Measurements from ENCODE around the gene ARSJ. TPM values are rescaled to one million over a fixed set of nuclear protein-coding genes. Genes with fewer than 3 reads are reported as not detected.

ARSJ gene
- total RNA-seq, 2 experiments from 2014 or later = not detected

DNA sequence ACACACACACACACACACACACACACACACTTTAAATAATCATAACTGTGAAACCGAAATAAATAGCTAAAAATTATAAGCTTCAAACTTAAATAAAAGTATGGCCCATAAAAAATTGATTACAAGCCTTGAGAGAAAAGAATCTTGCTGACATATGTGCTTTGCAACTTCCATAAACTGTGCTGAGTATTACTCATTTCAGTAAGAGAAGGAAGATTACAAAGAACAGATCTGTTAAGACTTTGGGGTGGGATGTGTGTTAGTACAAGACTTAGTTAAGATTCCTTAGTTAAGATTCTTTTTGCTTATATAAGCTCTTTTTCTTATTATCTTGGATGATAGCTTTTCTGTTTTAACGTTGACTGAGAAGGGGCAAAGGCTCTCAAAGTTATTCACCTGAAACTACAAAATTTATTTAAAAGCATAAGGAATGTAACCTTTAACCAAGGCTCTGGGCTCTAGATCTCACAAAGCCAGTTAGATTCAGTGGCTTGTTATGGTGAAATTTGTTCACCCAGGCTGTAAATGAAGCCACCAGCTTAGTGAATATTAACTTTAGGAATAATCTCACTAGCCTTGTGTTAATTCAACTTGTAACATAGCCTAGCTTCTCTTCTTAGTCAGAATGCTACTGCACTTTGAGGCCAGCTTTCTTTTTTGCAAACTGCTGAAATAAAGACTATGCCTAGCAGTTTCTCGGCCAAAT, 58.2 kb downstream of the ARSJ start:
- Mint-ChIP-seq H3K27me3 (no peaks in the 10 kb centered on the region), H3K4me3 (no peak overlapping the region), H3K4me1 (ENCODE audit: low read depth) (no peaks in the 10 kb centered on the region), H3K36me3 (ENCODE audit: low read depth) (no peaks in the 10 kb centered on the region), H3K9me3 (no peaks in the 10 kb centered on the region), H3K27ac (no peak overlapping the region)
- ATAC-seq = no peak
- no peak for DNase-seq
- TF ChIP-seq, protein P1, sequence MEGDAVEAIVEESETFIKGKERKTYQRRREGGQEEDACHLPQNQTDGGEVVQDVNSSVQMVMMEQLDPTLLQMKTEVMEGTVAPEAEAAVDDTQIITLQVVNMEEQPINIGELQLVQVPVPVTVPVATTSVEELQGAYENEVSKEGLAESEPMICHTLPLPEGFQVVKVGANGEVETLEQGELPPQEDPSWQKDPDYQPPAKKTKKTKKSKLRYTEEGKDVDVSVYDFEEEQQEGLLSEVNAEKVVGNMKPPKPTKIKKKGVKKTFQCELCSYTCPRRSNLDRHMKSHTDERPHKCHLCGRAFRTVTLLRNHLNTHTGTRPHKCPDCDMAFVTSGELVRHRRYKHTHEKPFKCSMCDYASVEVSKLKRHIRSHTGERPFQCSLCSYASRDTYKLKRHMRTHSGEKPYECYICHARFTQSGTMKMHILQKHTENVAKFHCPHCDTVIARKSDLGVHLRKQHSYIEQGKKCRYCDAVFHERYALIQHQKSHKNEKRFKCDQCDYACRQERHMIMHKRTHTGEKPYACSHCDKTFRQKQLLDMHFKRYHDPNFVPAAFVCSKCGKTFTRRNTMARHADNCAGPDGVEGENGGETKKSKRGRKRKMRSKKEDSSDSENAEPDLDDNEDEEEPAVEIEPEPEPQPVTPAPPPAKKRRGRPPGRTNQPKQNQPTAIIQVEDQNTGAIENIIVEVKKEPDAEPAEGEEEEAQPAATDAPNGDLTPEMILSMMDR (IDR thresholded peaks at IDR 0.05) = no peak
- POLR2A ChIA-PET = no interaction called here
- CTCF ChIA-PET = interaction anchor here (0.7 to 1.3 kb wide), 4 partner anchors 9 to 24 kb away, joined by 3 to 4 read pairs (median 3); no protein-coding TSS in a partner anchor
- intact Hi-C loops (cut with micrococcal nuclease) = no loop called here

DNA sequence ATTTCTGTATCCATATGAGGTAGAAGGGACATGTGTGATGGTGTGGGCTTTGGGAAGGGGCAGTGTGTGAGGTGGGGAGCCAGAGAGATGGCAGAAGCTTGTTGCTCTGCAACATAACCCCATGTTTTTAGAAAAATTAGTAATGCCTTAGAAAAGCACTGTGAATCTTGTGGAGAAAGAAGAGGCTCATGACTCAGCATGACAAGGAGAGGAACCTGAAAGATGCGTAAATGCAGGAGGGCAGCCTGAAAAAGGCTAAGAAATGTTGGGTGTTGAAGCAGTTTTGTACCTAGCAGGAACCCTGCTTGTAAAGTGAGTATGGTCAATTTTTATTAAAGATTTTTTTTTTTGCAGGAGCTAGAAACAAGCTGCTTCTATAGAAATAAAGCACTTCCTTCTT, 59.8 kb downstream of the ARSJ start:
- DNase-seq (no peak), ATAC-seq (no peak)
- TF ChIP-seq, protein P1 (IDR thresholded peaks at IDR 0.05) = no peak
- CTCF ChIA-PET = no interaction called here
- H3K27ac Mint-ChIP-seq = no peak overlapping the region
- no peaks in the 10 kb centered on the region for H3K27me3 Mint-ChIP-seq
- H3K9me3 Mint-ChIP-seq = no peaks in the 10 kb centered on the region
- intact Hi-C loops (cut with micrococcal nuclease) = no loop called here
- no peaks in the 10 kb centered on the region for H3K4me1 Mint-ChIP-seq (ENCODE audit: low read depth)
- POLR2A ChIA-PET = no interaction called here
- no peak overlapping the region for H3K4me3 Mint-ChIP-seq
- no peaks in the 10 kb centered on the region for H3K36me3 Mint-ChIP-seq (ENCODE audit: low read depth)

DNA sequence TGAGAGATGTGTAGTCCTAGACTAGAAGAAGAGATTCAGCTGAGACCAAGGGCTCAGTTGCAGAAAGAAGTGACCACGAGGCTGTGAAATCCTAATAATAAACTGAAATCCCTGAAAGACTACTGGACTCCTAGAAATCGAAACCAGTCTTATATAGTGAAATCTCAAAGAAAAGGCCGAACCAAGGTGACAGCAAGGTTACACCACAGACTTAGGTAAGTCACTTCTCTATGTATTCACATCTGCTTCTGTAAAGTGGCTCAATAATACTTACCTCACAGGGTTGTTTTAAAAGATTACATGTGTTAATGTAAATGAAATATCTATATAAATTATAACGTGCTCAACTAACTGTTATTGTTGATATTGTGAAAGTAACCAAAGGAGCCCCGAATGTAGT, 60.3 kb downstream of the ARSJ start:
- H3K9me3 Mint-ChIP-seq = no peaks in the 10 kb centered on the region

GRCh38 chr4:113908829-113909228, 70.6 kb downstream of the ARSJ start:
- intact Hi-C loops (cut with micrococcal nuclease) = loop anchor here (5.0 to 10.0 kb wide), 3 partner anchors 87 to 364 kb away; partner anchors contain the start of gene CAMK2D
- CTCF ChIA-PET = no interaction called here
- POLR2A ChIA-PET = no interaction called here
- DNase-seq (no peak), ATAC-seq (no peak)
- TF ChIP-seq, protein P1 (IDR thresholded peaks at IDR 0.05) = peak; percentile 38
- Mint-ChIP-seq H3K4me3 (no peak overlapping the region), H3K9me3 (peaks cover 9% of the 10 kb centered on the region), H3K36me3 (ENCODE audit: low read depth) (peaks cover 2% of the 10 kb centered on the region), H3K4me1 (ENCODE audit: low read depth) (peaks cover 22% of the 10 kb centered on the region), H3K27ac (no peak overlapping the region), H3K27me3 (no peaks in the 10 kb centered on the region)

More for the DNA sequence above, 60.3 kb downstream of the ARSJ start:
- POLR2A ChIA-PET = no interaction called here
- DNase-seq (no peak), ATAC-seq (no peak)
- Mint-ChIP-seq H3K36me3 (ENCODE audit: low read depth) (no peaks in the 10 kb centered on the region), H3K4me1 (ENCODE audit: low read depth) (no peaks in the 10 kb centered on the region), H3K27ac (no peak overlapping the region), H3K27me3 (no peaks in the 10 kb centered on the region), H3K4me3 (no peak overlapping the region)
- CTCF ChIA-PET = no interaction called here
- TF ChIP-seq, protein P1 (IDR thresholded peaks at IDR 0.05) = no peak
- intact Hi-C loops (cut with micrococcal nuclease) = no loop called here

- peaks cover 9% of the 10 kb centered on the region for H3K9me3 Mint-ChIP-seq
- intact Hi-C loops (cut with micrococcal nuclease) = loop anchor here (5.0 to 10.0 kb wide), 3 partner anchors 85 to 363 kb away; partner anchors contain the start of gene CAMK2D
- no peak for ATAC-seq
- H3K27ac Mint-ChIP-seq = no peak overlapping the region
- TF ChIP-seq, protein P1 (IDR thresholded peaks at IDR 0.05) = no peak
- H3K4me3 Mint-ChIP-seq = no peak overlapping the region
- peaks cover 2% of the 10 kb centered on the region for H3K36me3 Mint-ChIP-seq (ENCODE audit: low read depth)
- H3K4me1 Mint-ChIP-seq (ENCODE audit: low read depth) = peaks cover 35% of the 10 kb centered on the region
- H3K27me3 Mint-ChIP-seq = no peaks in the 10 kb centered on the region
- no peak for DNase-seq
- ChIA-PET POLR2A (no interaction called here), CTCF (interaction anchor here (1.1 kb wide), 1 partner anchor 14 kb away, joined by 3 read pairs; no protein-coding TSS in a partner anchor)
Measured at GRCh38 chr4:113907559-113907958, 71.9 kb downstream of the ARSJ start.

All from activated CD8-positive, alpha-beta T cell treated with anti-CD3 and anti-CD28 coated beads for 36 hours (primary cell).